GM23338 (cell line): ENCODE data around the gene EVC2.

Source experiments
- CREB1 ChIP-seq: fragments of 250-450 bp; sonication (Bioruptor Pico); IDR thresholded peaks from 2 replicates; pipeline ENCODE4 v1.5.0; 2020; ENCODE audit warnings: low read depth, mild to moderate bottlenecking, moderate library complexity
- EZH2 ChIP-seq: fragments of 200-600 bp; sonication (generic); IDR thresholded peaks from one replicate; pipeline ENCODE4 v1.8.0; 2017; ENCODE audit warnings: antibody characterized with exemption, mild to moderate bottlenecking, low read depth; ENCODE audit not compliant: unreplicated experiment
- TF ChIP-seq, protein P1 (sequence below), 2 experiments: fragments of 200-600 bp in 1 of 2; sonication (generic) in 1 of 2; conservative IDR thresholded peaks; 2 replicates each; pipeline versions ENCODE4 v1.5.1 to v1.6.1; 2016 to 2017; ENCODE audit warnings: antibody characterized with exemption in 2 of 2, low read depth in 2 of 2, mild to moderate bottlenecking in 2 of 2, moderate library complexity in 1 of 2

DNA sequence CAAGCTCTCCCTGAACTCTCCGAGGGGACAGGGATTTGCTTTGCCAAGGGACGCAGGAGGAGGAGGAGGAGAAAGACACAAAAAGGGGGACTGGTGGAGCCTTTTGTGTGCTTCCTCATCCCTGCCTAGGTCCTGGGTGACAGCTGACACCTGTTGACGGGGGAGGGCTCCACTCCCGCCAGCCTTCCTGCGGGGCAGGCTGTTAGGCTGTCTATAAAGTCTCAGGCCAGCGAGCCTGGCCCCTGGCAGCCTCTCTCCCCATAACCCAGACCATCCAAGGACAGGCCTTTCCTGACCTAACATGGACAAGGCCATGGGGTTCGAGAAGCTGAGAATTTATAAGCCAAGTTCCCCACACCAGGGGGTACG lies 832 bp upstream of the EVC2 start:
- TF ChIP-seq, protein P1, sequence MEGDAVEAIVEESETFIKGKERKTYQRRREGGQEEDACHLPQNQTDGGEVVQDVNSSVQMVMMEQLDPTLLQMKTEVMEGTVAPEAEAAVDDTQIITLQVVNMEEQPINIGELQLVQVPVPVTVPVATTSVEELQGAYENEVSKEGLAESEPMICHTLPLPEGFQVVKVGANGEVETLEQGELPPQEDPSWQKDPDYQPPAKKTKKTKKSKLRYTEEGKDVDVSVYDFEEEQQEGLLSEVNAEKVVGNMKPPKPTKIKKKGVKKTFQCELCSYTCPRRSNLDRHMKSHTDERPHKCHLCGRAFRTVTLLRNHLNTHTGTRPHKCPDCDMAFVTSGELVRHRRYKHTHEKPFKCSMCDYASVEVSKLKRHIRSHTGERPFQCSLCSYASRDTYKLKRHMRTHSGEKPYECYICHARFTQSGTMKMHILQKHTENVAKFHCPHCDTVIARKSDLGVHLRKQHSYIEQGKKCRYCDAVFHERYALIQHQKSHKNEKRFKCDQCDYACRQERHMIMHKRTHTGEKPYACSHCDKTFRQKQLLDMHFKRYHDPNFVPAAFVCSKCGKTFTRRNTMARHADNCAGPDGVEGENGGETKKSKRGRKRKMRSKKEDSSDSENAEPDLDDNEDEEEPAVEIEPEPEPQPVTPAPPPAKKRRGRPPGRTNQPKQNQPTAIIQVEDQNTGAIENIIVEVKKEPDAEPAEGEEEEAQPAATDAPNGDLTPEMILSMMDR (conservative IDR thresholded peaks at IDR 0.05; ENCODE audit: low read depth in 2 of 2): no peak
- TF ChIP-seq EZH2: no peak
- no peak for TF ChIP-seq CREB1
